Left lung (tissue), 10 donors: ENCODE results near the gene C6orf47. TPM values are rescaled to one million over a fixed set of nuclear protein-coding genes. Genes with fewer than 3 reads are reported as not detected.

Experiments used
- ATAC-seq: fragments of 200-7000 bp; cut with Tn5 transposase; one replicate; pipeline ENCODE4 v1.9.1; 2020; ENCODE audit warnings: moderate library complexity
- DNase-seq, 4 donors: peaks; one replicate each; pipeline ENCODE4 v3.0.0-alpha.2; 2013 to 2020
- H3K27ac ChIP-seq, 2 donors: fragments of 200-600 bp; sonication (generic) in 1 of 2; one replicate each; pipeline versions ENCODE4 v1.5.0 to v1.8.0; 2020 to 2021
- H3K27me3 ChIP-seq, 2 donors: fragments of 200-600 bp; sonication (generic) in 1 of 2; one replicate each; pipeline versions ENCODE4 v1.5.0 to v1.8.0; 2020 to 2021
- H3K36me3 ChIP-seq, 2 donors: fragments of 200-600 bp; sonication (generic) in 1 of 2; one replicate each; pipeline versions ENCODE4 v1.5.0 to v1.8.0; 2020 to 2021
- H3K4me1 ChIP-seq, 2 donors: fragments of 200-600 bp; one replicate each; pipeline ENCODE4 v1.8.0; 2021
- H3K4me3 ChIP-seq, 2 donors: fragments of 200-600 bp; sonication (generic) in 1 of 2; one replicate each; pipeline versions ENCODE4 v1.5.0 to v1.8.0; 2020 to 2021; ENCODE audit warnings: mild to moderate bottlenecking in 1 of 2
- H3K9me3 ChIP-seq, 2 donors: fragments of 200-600 bp; sonication (generic) in 1 of 2; one replicate each; pipeline versions ENCODE4 v1.5.0 to v1.8.0; 2020 to 2021
- CTCF ChIP-seq, 2 donors: fragments of 200-600 bp; sonication (generic) in 1 of 2; IDR thresholded peaks; one replicate each; pipeline versions ENCODE4 v1.5.0 to v1.8.0; 2021; ENCODE audit warnings: antibody characterized with exemption in 2 of 2
- intact Hi-C, 2 donors: fragments of 100-400 bp; cut with DNase I; formaldehyde crosslinking; loops; one replicate each; pipeline versions ENCODE4 v1.11.2 to v1.14.2; 2022
- microRNA-seq, 2 donors: library from miRNA; unstranded; fragments of <30 nt; microRNA quantifications; one replicate each; pipeline ENCODE4, GENCODE V29; 2019
- polyA plus RNA-seq, 6 donors: library from polyadenylated mRNA; unstranded; fragments of 120-200 nt; gene quantifications; one replicate each; pipeline ENCODE4 v1.2.1, GENCODE V29; 2013; ENCODE audit not compliant: insufficient read length in 6 of 6
- total RNA-seq, 2 donors: library from RNA; stranded (reverse); fragmentation: NEBNext Ultra II Directional; extraction: Animal tissue kit (Norgen Biotek cat#: 25700); gene quantifications; one replicate each; pipeline ENCODE4 v1.2.1, GENCODE V29; 2021
- donor health status: DM: no; HTN: yes; CAD: no.
- donor health status: DM: no; HTN: no; CAD: no.

C6orf47 gene
- total and polyA plus RNA-seq, 8 donors: 15.3 to 23.8 (median 18.2) TPM

GRCh38 chr6:31609519-31610406 is 50.8 kb downstream of the C6orf47 start:
- DNase-seq: no peak
- no peak overlapping the region for H3K4me3 ChIP-seq
- no peaks in the 10 kb centered on the region for H3K36me3 ChIP-seq
- intact Hi-C loops: no loop called here
- no peaks in the 10 kb centered on the region for H3K27me3 ChIP-seq
- H3K27ac ChIP-seq: no peak overlapping the region
- H3K9me3 ChIP-seq: no peaks in the 10 kb centered on the region
- ATAC-seq: no peak
- no peak for TF ChIP-seq CTCF (IDR thresholded peaks at IDR 0.05)
- H3K4me1 ChIP-seq: peaks cover 0 to 14% of the 10 kb centered on the region in 2 donors

Small RNA genes within 50 kb of the gene (microRNA-seq; reads per million reads assigned to microRNA genes)
- gene MIR4646 (0.68 to 1.7 reads per million in 2 donors), gene MIR6832 (0 to 0.14 reads per million in 2 donors)

Other genes starting within 250 kb of the C6orf47 start
Only the 30 nearest of the 37 such genes appear.
- not detected for gene MCCD1, start 131.8 kb downstream of the C6orf47 start, total RNA-seq
- gene MCCD1, start 131.8 kb downstream of the C6orf47 start, polyA plus RNA-seq: under 1 TPM in 3 of 6 donors, not detected in 3; 0.23 to 0.27 (median 0.24) TPM
- gene DDX39B, start 118.8 kb downstream of the C6orf47 start, total RNA-seq: 100 to 1,000 TPM; 201 to 319 TPM
- gene DDX39B, start 118.8 kb downstream of the C6orf47 start, polyA plus RNA-seq: 100 to 1,000 TPM; 595 to 685 (median 609) TPM
- 1 to 10 TPM; 1.0 to 1.6 TPM for gene ATP6V1G2, start 114.2 kb downstream of the C6orf47 start, total RNA-seq
- 1 to 10 TPM; 2.8 to 6.3 (median 3.4) TPM for gene ATP6V1G2, start 114.2 kb downstream of the C6orf47 start, polyA plus RNA-seq
- 10 to 100 TPM; 15.0 to 17.2 TPM for gene NFKBIL1, start 113.2 kb downstream of the C6orf47 start, total RNA-seq
- gene NFKBIL1, start 113.2 kb downstream of the C6orf47 start, polyA plus RNA-seq: 10 to 100 TPM; 18.5 to 25.4 (median 19.0) TPM
- under 1 TPM; 0.17 to 0.65 TPM for gene LTA, start 88.5 kb downstream of the C6orf47 start, total RNA-seq
- under 1 TPM; 0.33 to 0.48 (median 0.39) TPM for gene LTA, start 88.5 kb downstream of the C6orf47 start, polyA plus RNA-seq
- 10 to 100 TPM in 1 of 2 donors, under 1 TPM in 1; 0.29 to 10.4 TPM for gene TNF, start 85.2 kb downstream of the C6orf47 start, total RNA-seq
- gene TNF, start 85.2 kb downstream of the C6orf47 start, polyA plus RNA-seq: under 1 TPM in 5 of 6 donors, not detected in 1; 0.19 to 0.63 (median 0.26) TPM
- gene LTB, start 78.4 kb downstream of the C6orf47 start, total RNA-seq: 10 to 100 TPM; 10.3 to 13.7 TPM
- gene LTB, start 78.4 kb downstream of the C6orf47 start, polyA plus RNA-seq: 1 to 10 TPM; 1.5 to 3.8 (median 2.8) TPM
- gene LST1, start 74.5 kb downstream of the C6orf47 start, total RNA-seq: 10 to 100 TPM; 32.7 to 95.1 TPM
- gene LST1, start 74.5 kb downstream of the C6orf47 start, polyA plus RNA-seq: 1 to 10 TPM; 4.4 to 8.3 (median 7.2) TPM
- 1 to 10 TPM in 1 of 2 donors, under 1 TPM in 1; 0.67 to 1.5 TPM for gene NCR3, start 67.8 kb downstream of the C6orf47 start, total RNA-seq
- under 1 TPM in 4 of 6 donors, not detected in 2; 0.26 to 0.89 (median 0.45) TPM for gene NCR3, start 67.8 kb downstream of the C6orf47 start, polyA plus RNA-seq
- 10 to 100 TPM; 38.5 to 96.4 TPM for gene AIF1, start 45.5 kb downstream of the C6orf47 start, total RNA-seq
- 10 to 100 TPM; 17.9 to 25.4 (median 20.5) TPM for gene AIF1, start 45.5 kb downstream of the C6orf47 start, polyA plus RNA-seq
- 100 to 1,000 TPM; 130 to 151 TPM for gene PRRC2A, start 40.1 kb downstream of the C6orf47 start, total RNA-seq
- 100 to 1,000 TPM; 150 to 201 (median 176) TPM for gene PRRC2A, start 40.1 kb downstream of the C6orf47 start, polyA plus RNA-seq
- gene BAG6, start 8.1 kb downstream of the C6orf47 start, total RNA-seq: 100 to 1,000 TPM; 243 to 278 TPM
- gene BAG6, start 8.1 kb downstream of the C6orf47 start, polyA plus RNA-seq: 100 to 1,000 TPM; 211 to 252 (median 226) TPM
- gene APOM, start 4.9 kb downstream of the C6orf47 start, total RNA-seq: 1 to 10 TPM; 1.0 to 1.5 TPM
- 1 to 10 TPM; 4.6 to 8.0 (median 6.4) TPM for gene APOM, start 4.9 kb downstream of the C6orf47 start, polyA plus RNA-seq
- gene GPANK1, start 4.2 kb upstream of the C6orf47 start, total RNA-seq: 10 to 100 TPM; 10.3 to 13.2 TPM
- 10 to 100 TPM; 18.0 to 22.8 (median 22.2) TPM for gene GPANK1, start 4.2 kb upstream of the C6orf47 start, polyA plus RNA-seq
- gene CSNK2B, start 5.3 kb upstream of the C6orf47 start, total RNA-seq: 100 to 1,000 TPM in 1 of 2 donors, 10 to 100 TPM in 1; 96.6 to 128 TPM
- 100 to 1,000 TPM; 189 to 210 (median 196) TPM for gene CSNK2B, start 5.3 kb upstream of the C6orf47 start, polyA plus RNA-seq
- 10 to 100 TPM in 1 of 2 donors, 1 to 10 TPM in 1; 6.9 to 13.6 TPM for gene LY6G5B, start 9.2 kb upstream of the C6orf47 start, total RNA-seq
- gene LY6G5B, start 9.2 kb upstream of the C6orf47 start, polyA plus RNA-seq: 10 to 100 TPM; 25.2 to 41.0 (median 35.8) TPM
- 1 to 10 TPM; 3.1 to 5.9 TPM for gene LY6G5C, start 20.3 kb upstream of the C6orf47 start, total RNA-seq
- 1 to 10 TPM; 2.9 to 6.3 (median 3.7) TPM for gene LY6G5C, start 20.3 kb upstream of the C6orf47 start, polyA plus RNA-seq
- gene ABHD16A, start 42.5 kb upstream of the C6orf47 start, total RNA-seq: 10 to 100 TPM; 53.6 to 58.6 TPM
- gene ABHD16A, start 42.5 kb upstream of the C6orf47 start, polyA plus RNA-seq: 10 to 100 TPM; 55.7 to 63.9 (median 58.6) TPM
- gene LY6G6F, start 46.1 kb upstream of the C6orf47 start, total RNA-seq: 1 to 10 TPM in 1 of 2 donors, not detected in 1; 1.4 TPM
- 1 to 10 TPM in 4 of 6 donors, under 1 TPM in 2; 0.53 to 1.8 (median 1.2) TPM for gene LY6G6F, start 46.1 kb upstream of the C6orf47 start, polyA plus RNA-seq
- not detected for gene LY6G6D, start 54.6 kb upstream of the C6orf47 start, total RNA-seq
- under 1 TPM in 1 of 6 donors, not detected in 5; 0.57 TPM for gene LY6G6D, start 54.6 kb upstream of the C6orf47 start, polyA plus RNA-seq
- not detected for gene LY6G6C, start 61.0 kb upstream of the C6orf47 start, total RNA-seq
- under 1 TPM; 0.17 to 0.75 (median 0.43) TPM for gene LY6G6C, start 61.0 kb upstream of the C6orf47 start, polyA plus RNA-seq
- 1 to 10 TPM; 1.2 to 1.9 TPM for gene MPIG6B, start 62.6 kb upstream of the C6orf47 start, total RNA-seq
- 1 to 10 TPM; 2.8 to 3.5 (median 3.0) TPM for gene MPIG6B, start 62.6 kb upstream of the C6orf47 start, polyA plus RNA-seq
- 10 to 100 TPM; 70.2 to 77.3 TPM for gene DDAH2, start 68.5 kb upstream of the C6orf47 start, total RNA-seq
- 100 to 1,000 TPM; 139 to 199 (median 175) TPM for gene DDAH2, start 68.5 kb upstream of the C6orf47 start, polyA plus RNA-seq
- 100 to 1,000 TPM; 283 to 465 TPM for gene CLIC1, start 75.8 kb upstream of the C6orf47 start, total RNA-seq
- gene CLIC1, start 75.8 kb upstream of the C6orf47 start, polyA plus RNA-seq: 100 to 1,000 TPM; 226 to 279 (median 261) TPM
- 10 to 100 TPM in 1 of 2 donors, 1 to 10 TPM in 1; 9.7 to 20.0 TPM for gene MSH5, start 79.2 kb upstream of the C6orf47 start, total RNA-seq
- 10 to 100 TPM; 34.4 to 49.8 (median 39.1) TPM for gene MSH5, start 79.2 kb upstream of the C6orf47 start, polyA plus RNA-seq
- gene SAPCD1, start 101.9 kb upstream of the C6orf47 start, total RNA-seq: 1 to 10 TPM; 1.3 to 3.9 TPM
- gene SAPCD1, start 101.9 kb upstream of the C6orf47 start, polyA plus RNA-seq: 10 to 100 TPM in 2 of 6 donors, 1 to 10 TPM in 4; 6.5 to 11.1 (median 8.2) TPM
- 1 to 10 TPM; 4.6 to 5.0 TPM for gene VWA7, start 116.5 kb upstream of the C6orf47 start, total RNA-seq
- gene VWA7, start 116.5 kb upstream of the C6orf47 start, polyA plus RNA-seq: 1 to 10 TPM; 1.4 to 3.8 (median 2.2) TPM
- 100 to 1,000 TPM in 1 of 2 donors, 10 to 100 TPM in 1; 43.6 to 103 TPM for gene VARS1, start 135.0 kb upstream of the C6orf47 start, total RNA-seq
- gene VARS1, start 135.0 kb upstream of the C6orf47 start, polyA plus RNA-seq: 10 to 100 TPM; 38.4 to 61.7 (median 46.6) TPM
- gene LSM2, start 146.2 kb upstream of the C6orf47 start, total RNA-seq: 10 to 100 TPM; 38.7 to 51.5 TPM
- gene LSM2, start 146.2 kb upstream of the C6orf47 start, polyA plus RNA-seq: 10 to 100 TPM; 79.4 to 88.5 (median 83.6) TPM
- 1 to 10 TPM in 1 of 2 donors, under 1 TPM in 1; 0.99 to 1.2 TPM for gene HSPA1L, start 154.5 kb upstream of the C6orf47 start, total RNA-seq
- 1 to 10 TPM; 2.8 to 4.4 (median 3.4) TPM for gene HSPA1L, start 154.5 kb upstream of the C6orf47 start, polyA plus RNA-seq